ENCODE measurements around the gene PLEKHG1. TPM values are rescaled to one million over a fixed set of nuclear protein-coding genes. Genes with fewer than 3 reads are reported as not detected.

Gene PLEKHG1
- total RNA-seq, 1 experiment from 2014 or later, result 4.5 TPM

- CTCF ChIA-PET, result no interaction called here
Observed at GRCh38 chr6:150627585-150628025, 27.9 kb downstream of the PLEKHG1 start.

GRCh38 chr6:150628908-150629307, 29.2 kb downstream of the PLEKHG1 start:
- TF ChIP-seq CTCF (conservative IDR thresholded peaks at IDR 0.05; ENCODE audit: low read depth, low read length), result no peak
- no peak for TF ChIP-seq EZH2 (IDR thresholded peaks at IDR 0.05; ENCODE audit: borderline replicate concordance, low read depth, low read length, poor library complexity, severe bottlenecking)
- Histone ChIP-seq H3K27me3 (replicated peaks; ENCODE audit: insufficient read depth, low read depth, low read length, poor library complexity) (no peaks in the 10 kb centered on the region), H3K4me1 (ENCODE audit: insufficient read depth, low read length, poor library complexity, severe bottlenecking) (peaks cover 9% of the 10 kb centered on the region), H3K36me3 (ENCODE audit: insufficient read depth, low read length, poor library complexity, severe bottlenecking) (no peaks in the 10 kb centered on the region), H3K9me3 (ENCODE audit: low read depth, low read length, poor library complexity, severe bottlenecking) (no peaks in the 10 kb centered on the region), H3K27ac (ENCODE audit: low read depth, low read length, poor library complexity, severe bottlenecking) (no peak overlapping the region), H3K4me3 (ENCODE audit: low read depth, low read length, poor library complexity, severe bottlenecking) (no peak overlapping the region)
- no TSS peak for BruUV-seq (replicated peaks)
- ChIA-PET CTCF (no interaction called here), POLR2A (ENCODE audit: low non-redundant PET) (no interaction called here)
- intact Hi-C loops (cut with micrococcal nuclease; ENCODE audit: unreplicated experiment), result no loop called here
- no peak for DNase-seq (ENCODE audit: low spot score)

More at GRCh38 chr6:150627585-150628025, 27.9 kb downstream of the PLEKHG1 start:
- DNase-seq (ENCODE audit: low spot score), result no peak
- no peaks in the 10 kb centered on the region for H3K9me3 ChIP-seq (ENCODE audit: low read depth, low read length, poor library complexity, severe bottlenecking)
- intact Hi-C loops (cut with micrococcal nuclease; ENCODE audit: unreplicated experiment), result no loop called here
- no TSS peak for BruUV-seq (replicated peaks)
- H3K36me3 ChIP-seq (ENCODE audit: insufficient read depth, low read length, poor library complexity, severe bottlenecking), result no peaks in the 10 kb centered on the region
- POLR2A ChIA-PET (ENCODE audit: low non-redundant PET), result no interaction called here
- H3K4me1 ChIP-seq (ENCODE audit: insufficient read depth, low read length, poor library complexity, severe bottlenecking), result peaks cover 9% of the 10 kb centered on the region
- TF ChIP-seq CTCF (conservative IDR thresholded peaks at IDR 0.05; ENCODE audit: low read depth, low read length), result no peak
- TF ChIP-seq EZH2 (IDR thresholded peaks at IDR 0.05; ENCODE audit: borderline replicate concordance, low read depth, low read length, poor library complexity, severe bottlenecking), result no peak
- H3K4me3 ChIP-seq (ENCODE audit: low read depth, low read length, poor library complexity, severe bottlenecking), result no peak overlapping the region
- H3K27ac ChIP-seq (ENCODE audit: low read depth, low read length, poor library complexity, severe bottlenecking), result no peak overlapping the region
- no peaks in the 10 kb centered on the region for H3K27me3 ChIP-seq (replicated peaks; ENCODE audit: insufficient read depth, low read depth, low read length, poor library complexity)

GRCh38 chr6:150631283-150631983, 31.7 kb downstream of the PLEKHG1 start:
- Histone ChIP-seq H3K4me3 (ENCODE audit: low read depth, low read length, poor library complexity, severe bottlenecking) (no peak overlapping the region), H3K36me3 (ENCODE audit: insufficient read depth, low read length, poor library complexity, severe bottlenecking) (no peaks in the 10 kb centered on the region), H3K4me1 (ENCODE audit: insufficient read depth, low read length, poor library complexity, severe bottlenecking) (peaks cover 23% of the 10 kb centered on the region), H3K9me3 (ENCODE audit: low read depth, low read length, poor library complexity, severe bottlenecking) (no peaks in the 10 kb centered on the region), H3K27me3 (replicated peaks; ENCODE audit: insufficient read depth, low read depth, low read length, poor library complexity) (no peaks in the 10 kb centered on the region), H3K27ac (ENCODE audit: low read depth, low read length, poor library complexity, severe bottlenecking) (no peak overlapping the region)
- POLR2A ChIA-PET (ENCODE audit: low non-redundant PET), result no interaction called here
- DNase-seq (ENCODE audit: low spot score), result no peak
- intact Hi-C loops (cut with micrococcal nuclease; ENCODE audit: unreplicated experiment), result no loop called here
- CTCF ChIA-PET, result no interaction called here
- TF ChIP-seq EZH2 (IDR thresholded peaks at IDR 0.05; ENCODE audit: borderline replicate concordance, low read depth, low read length, poor library complexity, severe bottlenecking) (no peak), CTCF (conservative IDR thresholded peaks at IDR 0.05; ENCODE audit: low read depth, low read length) (no peak)
- BruUV-seq (replicated peaks), result no TSS peak
